ENCODE measurements around the gene CTNND1.

The CTNND1 gene, protein sequence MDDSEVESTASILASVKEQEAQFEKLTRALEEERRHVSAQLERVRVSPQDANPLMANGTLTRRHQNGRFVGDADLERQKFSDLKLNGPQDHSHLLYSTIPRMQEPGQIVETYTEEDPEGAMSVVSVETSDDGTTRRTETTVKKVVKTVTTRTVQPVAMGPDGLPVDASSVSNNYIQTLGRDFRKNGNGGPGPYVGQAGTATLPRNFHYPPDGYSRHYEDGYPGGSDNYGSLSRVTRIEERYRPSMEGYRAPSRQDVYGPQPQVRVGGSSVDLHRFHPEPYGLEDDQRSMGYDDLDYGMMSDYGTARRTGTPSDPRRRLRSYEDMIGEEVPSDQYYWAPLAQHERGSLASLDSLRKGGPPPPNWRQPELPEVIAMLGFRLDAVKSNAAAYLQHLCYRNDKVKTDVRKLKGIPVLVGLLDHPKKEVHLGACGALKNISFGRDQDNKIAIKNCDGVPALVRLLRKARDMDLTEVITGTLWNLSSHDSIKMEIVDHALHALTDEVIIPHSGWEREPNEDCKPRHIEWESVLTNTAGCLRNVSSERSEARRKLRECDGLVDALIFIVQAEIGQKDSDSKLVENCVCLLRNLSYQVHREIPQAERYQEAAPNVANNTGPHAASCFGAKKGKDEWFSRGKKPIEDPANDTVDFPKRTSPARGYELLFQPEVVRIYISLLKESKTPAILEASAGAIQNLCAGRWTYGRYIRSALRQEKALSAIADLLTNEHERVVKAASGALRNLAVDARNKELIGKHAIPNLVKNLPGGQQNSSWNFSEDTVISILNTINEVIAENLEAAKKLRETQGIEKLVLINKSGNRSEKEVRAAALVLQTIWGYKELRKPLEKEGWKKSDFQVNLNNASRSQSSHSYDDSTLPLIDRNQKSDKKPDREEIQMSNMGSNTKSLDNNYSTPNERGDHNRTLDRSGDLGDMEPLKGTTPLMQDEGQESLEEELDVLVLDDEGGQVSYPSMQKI

DNA sequence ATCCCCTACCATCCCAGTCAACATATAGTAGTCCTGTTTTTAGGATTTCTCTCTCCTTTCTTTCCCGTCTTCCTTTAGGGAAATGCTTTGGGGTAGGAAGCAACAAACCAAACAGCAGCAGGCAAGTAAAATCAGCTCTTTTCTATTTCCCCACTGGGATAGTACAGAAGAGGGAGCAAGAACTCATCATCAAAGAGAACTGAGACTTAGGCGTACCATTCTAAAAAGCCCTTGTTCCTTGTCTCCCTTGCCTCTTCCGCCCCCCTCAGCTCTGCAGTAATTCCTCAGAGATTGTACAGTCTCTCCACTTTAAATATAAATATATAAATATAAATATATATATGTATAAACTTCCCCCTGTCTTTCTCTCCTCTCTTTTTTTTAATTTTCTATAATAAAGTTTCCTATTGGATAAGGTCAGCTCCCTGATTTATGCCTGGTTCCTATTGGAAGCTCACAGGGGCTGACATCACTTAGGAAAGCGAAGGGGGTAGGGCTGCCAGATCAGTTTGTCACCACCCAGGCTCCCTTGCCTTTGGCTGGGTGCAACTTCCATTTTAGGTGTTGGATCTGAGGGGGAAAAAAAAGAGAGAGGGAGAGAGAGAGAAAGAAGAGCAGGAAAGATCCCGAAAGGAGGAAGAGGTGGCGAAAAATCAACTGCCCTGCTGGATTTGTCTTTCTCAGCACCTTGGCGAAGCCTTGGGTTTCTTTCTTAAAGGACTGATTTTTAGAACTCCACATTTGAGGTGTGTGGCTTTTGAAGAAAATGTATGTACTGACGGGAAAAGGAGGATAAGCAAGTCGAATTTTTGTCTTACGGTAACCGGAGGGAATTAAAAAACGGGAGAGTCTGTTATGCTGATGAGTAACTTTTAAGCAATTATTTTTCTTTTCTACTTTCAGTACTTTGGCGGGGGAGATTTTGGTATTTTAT is at the start of gene CTNND1:
Gene CTNND1, plus strand, starts transcription at position 502 of the 934 bp plus-strand sequence. CDS start 29,677 bp downstream, outside the sequence.
- TF ChIP-seq, protein P1, sequence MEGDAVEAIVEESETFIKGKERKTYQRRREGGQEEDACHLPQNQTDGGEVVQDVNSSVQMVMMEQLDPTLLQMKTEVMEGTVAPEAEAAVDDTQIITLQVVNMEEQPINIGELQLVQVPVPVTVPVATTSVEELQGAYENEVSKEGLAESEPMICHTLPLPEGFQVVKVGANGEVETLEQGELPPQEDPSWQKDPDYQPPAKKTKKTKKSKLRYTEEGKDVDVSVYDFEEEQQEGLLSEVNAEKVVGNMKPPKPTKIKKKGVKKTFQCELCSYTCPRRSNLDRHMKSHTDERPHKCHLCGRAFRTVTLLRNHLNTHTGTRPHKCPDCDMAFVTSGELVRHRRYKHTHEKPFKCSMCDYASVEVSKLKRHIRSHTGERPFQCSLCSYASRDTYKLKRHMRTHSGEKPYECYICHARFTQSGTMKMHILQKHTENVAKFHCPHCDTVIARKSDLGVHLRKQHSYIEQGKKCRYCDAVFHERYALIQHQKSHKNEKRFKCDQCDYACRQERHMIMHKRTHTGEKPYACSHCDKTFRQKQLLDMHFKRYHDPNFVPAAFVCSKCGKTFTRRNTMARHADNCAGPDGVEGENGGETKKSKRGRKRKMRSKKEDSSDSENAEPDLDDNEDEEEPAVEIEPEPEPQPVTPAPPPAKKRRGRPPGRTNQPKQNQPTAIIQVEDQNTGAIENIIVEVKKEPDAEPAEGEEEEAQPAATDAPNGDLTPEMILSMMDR (IDR thresholded peaks at IDR 0.05): no peak

DNA sequence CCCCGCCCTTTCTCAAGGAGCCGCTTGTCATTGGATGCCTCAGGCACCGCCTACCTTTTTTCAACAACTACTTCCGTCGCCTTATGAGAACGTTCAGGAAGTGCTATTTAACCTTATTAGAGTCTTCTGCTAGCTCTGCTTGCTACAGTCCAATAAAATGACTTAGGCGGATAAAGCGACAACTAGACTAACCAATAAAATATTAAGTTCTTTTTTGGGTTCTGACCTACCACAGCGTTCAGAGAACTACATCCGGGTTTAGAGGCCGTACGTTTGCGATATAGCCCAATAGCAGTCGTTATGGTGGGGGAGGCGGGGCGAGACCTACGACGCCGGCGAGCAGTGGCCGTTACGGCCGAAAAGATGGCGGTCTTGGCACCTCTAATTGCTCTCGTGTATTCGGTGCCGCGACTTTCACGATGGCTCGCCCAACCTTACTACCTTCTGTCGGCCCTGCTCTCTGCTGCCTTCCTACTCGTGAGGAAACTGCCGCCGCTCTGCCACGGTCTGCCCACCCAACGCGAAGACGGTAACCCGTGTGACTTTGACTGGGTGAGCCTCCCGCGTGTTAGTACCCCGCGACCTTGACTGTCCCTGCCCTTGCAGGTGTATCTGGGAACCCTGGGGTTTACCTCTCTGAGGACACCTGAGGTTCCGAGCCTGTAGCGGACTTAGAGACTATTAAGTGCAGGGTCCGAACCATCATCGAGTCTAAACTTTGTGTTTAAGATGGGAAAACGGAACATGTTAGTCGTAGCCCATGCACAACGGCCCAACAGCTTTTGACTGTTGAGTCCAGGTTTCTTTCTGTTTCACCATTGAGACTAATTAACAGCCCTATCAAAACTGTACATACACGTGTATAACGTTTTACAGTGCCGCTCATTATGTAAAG is 49.1 kb upstream of the CTNND1 start, which contains the start of gene TMX2:
Gene TMX2, plus strand, starts transcription at position 338 of the 895 bp plus-strand sequence. Its CDS starts 26 bp downstream, at position 364.
- TF ChIP-seq, protein P1 (IDR thresholded peaks at IDR 0.05): no peak

DNA sequence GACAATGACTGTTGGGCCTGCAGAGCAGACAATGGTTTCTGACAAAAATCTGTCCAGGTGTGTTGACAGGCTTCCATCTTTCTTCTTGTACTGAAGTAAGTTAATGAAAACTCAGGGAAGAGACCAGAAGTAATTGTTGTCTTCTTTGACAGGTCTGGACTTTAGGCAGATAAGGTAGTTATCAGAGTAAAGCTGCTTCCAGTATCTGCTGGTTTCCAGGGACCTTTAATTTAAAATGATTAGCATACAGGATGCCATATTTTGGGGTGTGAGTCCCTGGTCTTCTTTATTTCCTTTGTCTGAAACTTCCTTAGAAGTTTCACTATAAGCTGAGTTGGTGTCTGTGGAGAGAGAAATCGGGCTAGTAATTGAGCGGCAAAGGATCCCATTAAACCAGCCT is 47.8 kb upstream of the CTNND1 start:
- TF ChIP-seq, protein P1 (IDR thresholded peaks at IDR 0.05): no peak

DNA sequence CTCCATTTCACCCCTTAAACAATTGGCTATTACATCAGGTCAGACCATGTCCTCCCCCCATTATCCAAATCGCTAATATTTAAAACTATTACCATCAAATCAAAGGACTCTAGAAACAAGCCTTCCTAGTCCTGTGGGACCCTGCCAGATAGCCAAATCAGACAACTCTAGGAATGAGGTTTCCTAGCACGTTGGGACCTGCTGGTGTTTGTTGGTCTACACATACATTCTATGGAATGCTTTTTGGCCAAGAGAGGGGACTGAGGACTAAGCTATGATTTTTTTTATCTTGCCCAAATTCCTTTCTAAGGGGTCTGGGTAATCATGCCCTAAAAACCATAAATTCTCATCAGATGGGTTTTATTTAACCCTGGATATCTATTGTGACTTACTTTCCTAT is 34.4 kb upstream of the CTNND1 start:
- TF ChIP-seq, protein P1 (IDR thresholded peaks at IDR 0.05): no peak

DNA sequence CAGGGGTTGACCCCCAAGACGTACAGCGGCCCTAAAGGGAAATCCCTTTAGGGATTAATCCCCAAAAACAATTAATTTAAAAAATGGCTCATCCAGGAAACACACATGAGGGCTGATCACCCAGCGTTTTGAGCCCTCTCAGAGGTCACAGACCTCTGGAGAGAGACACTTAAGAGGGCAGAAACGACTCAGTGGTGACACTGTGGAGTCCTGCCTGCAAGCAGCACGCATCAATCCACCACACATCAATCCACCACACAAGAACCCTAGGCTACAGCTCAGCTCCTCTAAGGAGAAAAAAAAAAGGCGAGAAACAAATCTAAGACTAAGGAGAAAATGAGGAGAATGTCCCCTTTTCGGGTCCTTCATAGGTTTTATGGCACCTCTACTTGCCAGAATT is 32.8 kb upstream of the CTNND1 start:
- TF ChIP-seq, protein P1 (IDR thresholded peaks at IDR 0.05): no peak

DNA sequence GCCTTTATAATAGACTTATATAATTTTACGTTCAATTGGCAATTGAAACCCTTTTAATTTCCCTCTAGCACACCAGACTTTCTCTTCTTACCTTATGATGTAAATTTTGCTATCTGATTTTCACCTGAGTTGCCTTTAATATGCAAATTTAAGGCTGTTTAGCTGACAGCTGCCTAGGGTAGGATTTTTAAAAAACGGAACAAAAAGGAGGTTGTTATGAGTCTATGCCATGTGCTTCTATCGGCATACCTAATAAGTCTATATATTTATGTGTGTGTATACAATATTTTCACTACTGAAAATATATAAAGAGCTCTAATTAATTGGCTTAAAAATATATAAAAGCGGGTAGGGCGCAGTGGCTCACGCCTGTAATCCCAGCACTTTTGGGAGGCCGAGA is 32.1 kb upstream of the CTNND1 start:
- TF ChIP-seq, protein P1 (IDR thresholded peaks at IDR 0.05): no peak
